Sigmoid colon (tissue), 7 donors: ENCODE results near the gene SEC16B. TPM values are rescaled to one million over a fixed set of nuclear protein-coding genes. Genes with fewer than 3 reads are reported as not detected.

ENCODE experiments used
- DNase-seq: peaks from one replicate; pipeline ENCODE4 v3.0.0-alpha.2; 2019
- H3K27ac ChIP-seq, 4 donors: fragments of 200-600 bp; sonication (generic); one replicate each; pipeline ENCODE4 v1.5.1; 2016 to 2019; ENCODE audit warnings: mild to moderate bottlenecking in 1 of 4
- H3K27me3 ChIP-seq, 3 donors: fragments of 200-600 bp; sonication (generic); one replicate each; pipeline ENCODE4 v1.5.1; 2019; ENCODE audit warnings: mild to moderate bottlenecking in 1 of 3
- H3K36me3 ChIP-seq, 4 donors: fragments of 200-600 bp; sonication (generic); one replicate each; pipeline ENCODE4 v1.5.1; 2016 to 2019
- H3K4me1 ChIP-seq, 4 donors: fragments of 200-600 bp; sonication (generic); one replicate each; pipeline ENCODE4 v1.5.1; 2017 to 2019
- H3K4me3 ChIP-seq, 4 donors: fragments of 200-600 bp; sonication (generic); one replicate each; pipeline ENCODE4 v1.5.1; 2017 to 2019; ENCODE audit warnings: mild to moderate bottlenecking in 2 of 4, moderate library complexity in 1 of 4
- H3K9me3 ChIP-seq, 4 donors: fragments of 200-600 bp in 3 of 4; sonication (generic) in 3 of 4; one replicate each; pipeline versions ENCODE4 v1.5.1 to v1.6.1; 2013 to 2019
- EP300 ChIP-seq, 4 donors: sonication (generic); formaldehyde crosslinking; IDR thresholded peaks; one replicate each; pipeline ENCODE4 v1.6.1; 2017; ENCODE audit warnings: antibody characterized with exemption in 4 of 4
- POLR2A ChIP-seq, 2 donors: fragments of 450-650 bp; IDR thresholded peaks; one replicate each; pipeline ENCODE4 v1.6.1; 2016; ENCODE audit warnings: antibody characterized with exemption in 2 of 2, mild to moderate bottlenecking in 2 of 2, moderate library complexity in 2 of 2
- POLR2AphosphoS5 ChIP-seq, 4 donors: sonication (generic); formaldehyde crosslinking; IDR thresholded peaks; one replicate each; pipeline ENCODE4 v1.6.1; 2017; ENCODE audit warnings: antibody characterized with exemption in 4 of 4
- WGBS, 2 donors: extraction: QIAGEN DNeasy Blood & Tissue Kit; methylation state at CpG; one replicate each; pipeline ENCODE4 v1.1.7; 2013; 5-methylcytosine and 5-hydroxymethylcytosine counted together
- intact Hi-C: fragments of 100-400 bp; cut with DNase I; formaldehyde crosslinking; loops from one replicate; pipeline ENCODE4 v1.15.1; 2023
- polyA plus RNA-seq, 3 donors: library from polyadenylated mRNA; stranded (reverse); fragments of 200-250 nt; gene quantifications; one replicate each; pipeline ENCODE4 v1.2.3, GENCODE V29; 2013
- total RNA-seq, 4 donors: library from RNA; depleted of rRNA; stranded (reverse); fragments of >200 nt; gene quantifications; one replicate each; pipeline ENCODE4 v1.1.0, GENCODE V29; 2016
- TF ChIP-seq, protein P1 (sequence below), 4 experiments: fragments of 450-650 bp in 3 of 4; fragments of 200-600 bp in 1 of 4; IDR thresholded peaks; one replicate each; pipeline ENCODE4 v1.5.1; 2016 to 2019; ENCODE audit warnings: antibody characterized with exemption in 4 of 4, mild to moderate bottlenecking in 3 of 4, moderate library complexity in 2 of 4
- donor health status: healthy with polysubstance abuse.
- donor health status: Bipolar disorder and iron deficiency.
- donor health status: healthy.

The SEC16B gene
- total and polyA plus RNA-seq, 7 donors, result 1.6 to 5.8 (median 3.4) TPM

DNA sequence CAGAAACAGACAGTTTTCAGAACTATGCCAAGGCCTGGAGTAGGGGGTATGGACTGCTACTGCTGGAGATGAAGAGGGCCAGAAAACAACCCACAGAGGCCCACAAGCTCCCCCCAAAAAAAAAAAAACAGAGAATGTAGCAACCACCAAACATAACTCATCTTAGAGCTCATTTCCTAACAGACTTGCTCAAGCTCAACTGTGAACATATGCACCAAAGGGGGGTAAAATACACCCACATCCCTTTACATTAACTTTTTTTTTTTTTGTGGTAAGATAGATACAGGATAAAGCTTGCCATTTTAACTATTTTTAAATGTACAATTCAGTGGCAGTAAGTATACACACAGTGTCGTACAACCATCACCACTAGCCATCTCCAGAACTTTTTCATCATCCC lies 36.0 kb downstream of the SEC16B start:
- H3K36me3 ChIP-seq, result peaks cover 0 to 37% (median 10%) of the 10 kb centered on the region in 4 donors
- WGBS, 2 donors, result 81 to 90% methylated on average over 1 of the region's 1 CpG
- no peak overlapping the region for H3K4me3 ChIP-seq
- no peaks in the 10 kb centered on the region for H3K9me3 ChIP-seq
- no peak for DNase-seq
- intact Hi-C loops, result no loop called here
- H3K27ac ChIP-seq, result no peak overlapping the region
- no peaks in the 10 kb centered on the region for H3K4me1 ChIP-seq
- TF ChIP-seq POLR2A (IDR thresholded peaks at IDR 0.05) (no peak), EP300 (IDR thresholded peaks at IDR 0.05) (no peak), POLR2AphosphoS5 (IDR thresholded peaks at IDR 0.05) (no peak)
- TF ChIP-seq, protein P1, sequence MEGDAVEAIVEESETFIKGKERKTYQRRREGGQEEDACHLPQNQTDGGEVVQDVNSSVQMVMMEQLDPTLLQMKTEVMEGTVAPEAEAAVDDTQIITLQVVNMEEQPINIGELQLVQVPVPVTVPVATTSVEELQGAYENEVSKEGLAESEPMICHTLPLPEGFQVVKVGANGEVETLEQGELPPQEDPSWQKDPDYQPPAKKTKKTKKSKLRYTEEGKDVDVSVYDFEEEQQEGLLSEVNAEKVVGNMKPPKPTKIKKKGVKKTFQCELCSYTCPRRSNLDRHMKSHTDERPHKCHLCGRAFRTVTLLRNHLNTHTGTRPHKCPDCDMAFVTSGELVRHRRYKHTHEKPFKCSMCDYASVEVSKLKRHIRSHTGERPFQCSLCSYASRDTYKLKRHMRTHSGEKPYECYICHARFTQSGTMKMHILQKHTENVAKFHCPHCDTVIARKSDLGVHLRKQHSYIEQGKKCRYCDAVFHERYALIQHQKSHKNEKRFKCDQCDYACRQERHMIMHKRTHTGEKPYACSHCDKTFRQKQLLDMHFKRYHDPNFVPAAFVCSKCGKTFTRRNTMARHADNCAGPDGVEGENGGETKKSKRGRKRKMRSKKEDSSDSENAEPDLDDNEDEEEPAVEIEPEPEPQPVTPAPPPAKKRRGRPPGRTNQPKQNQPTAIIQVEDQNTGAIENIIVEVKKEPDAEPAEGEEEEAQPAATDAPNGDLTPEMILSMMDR (IDR thresholded peaks at IDR 0.05), result no peak
- H3K27me3 ChIP-seq, result no peaks in the 10 kb centered on the region

DNA sequence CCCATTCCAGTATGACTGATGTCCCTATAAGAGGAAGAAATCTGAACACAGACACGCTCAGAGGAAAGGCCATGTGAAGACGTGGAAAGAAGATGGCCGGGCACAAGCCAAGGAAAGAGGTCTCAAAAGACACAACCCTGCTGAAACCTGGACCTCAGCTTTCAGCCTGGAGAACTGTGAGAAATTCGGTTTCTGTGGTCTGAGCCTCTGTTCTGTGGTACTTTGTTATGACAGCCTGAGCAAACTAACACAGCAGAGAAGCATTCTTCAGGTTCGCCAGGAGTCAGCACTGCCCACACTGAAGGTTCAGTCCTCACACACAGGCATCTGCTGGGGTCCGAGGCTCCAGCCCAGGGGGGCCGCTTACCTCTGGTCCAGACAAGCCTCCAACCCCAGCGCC lies 37.7 kb downstream of the SEC16B start:
- DNase-seq, result no peak
- peaks cover 0 to 35% (median 10%) of the 10 kb centered on the region in 4 donors for H3K36me3 ChIP-seq
- H3K27ac ChIP-seq, result no peak overlapping the region
- H3K27me3 ChIP-seq, result no peaks in the 10 kb centered on the region
- H3K9me3 ChIP-seq, result no peaks in the 10 kb centered on the region
- peaks cover 0 to 4% (median under 1%) of the 10 kb centered on the region in 4 donors for H3K4me1 ChIP-seq
- TF ChIP-seq EP300 (IDR thresholded peaks at IDR 0.05) (no peak), POLR2AphosphoS5 (IDR thresholded peaks at IDR 0.05) (no peak), POLR2A (IDR thresholded peaks at IDR 0.05) (no peak)
- TF ChIP-seq, protein P1 (IDR thresholded peaks at IDR 0.05), result no peak
- intact Hi-C loops, result no loop called here
- H3K4me3 ChIP-seq, result no peak overlapping the region
- 81 to 85% methylated on average over 8 of the region's 8 CpGs for WGBS, 2 donors

DNA sequence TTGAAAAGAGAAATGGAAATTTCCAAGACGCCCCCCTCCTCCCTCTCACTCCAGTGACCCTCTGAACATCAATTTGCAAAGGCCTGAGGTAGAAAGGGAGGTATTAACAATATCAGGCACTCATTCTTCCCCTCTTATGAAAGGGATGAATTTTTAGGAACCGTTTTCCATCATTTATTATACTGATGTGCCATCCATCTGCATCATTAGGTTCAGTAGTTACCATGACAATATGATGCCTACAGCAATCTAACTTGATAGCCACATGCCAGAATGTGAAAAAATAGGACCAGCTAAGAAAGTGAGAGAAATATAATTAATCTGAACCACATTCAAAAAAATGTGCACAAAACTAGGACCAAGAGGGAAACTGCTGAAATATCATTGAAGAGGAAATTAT lies 40.9 kb downstream of the SEC16B start:
- Histone ChIP-seq H3K4me1 (peaks cover 0 to 9% (median 4%) of the 10 kb centered on the region in 4 donors), H3K9me3 (no peaks in the 10 kb centered on the region), H3K27ac (no peak overlapping the region), H3K27me3 (no peaks in the 10 kb centered on the region), H3K36me3 (peaks cover 0 to 19% (median 7%) of the 10 kb centered on the region in 4 donors), H3K4me3 (no peak overlapping the region)
- intact Hi-C loops, result no loop called here
- no peak for DNase-seq
- WGBS, 2 donors, result 79 to 86% methylated on average over 2 of the region's 2 CpGs
- TF ChIP-seq, protein P1 (IDR thresholded peaks at IDR 0.05), result no peak
- TF ChIP-seq POLR2A (IDR thresholded peaks at IDR 0.05) (no peak), EP300 (IDR thresholded peaks at IDR 0.05) (no peak), POLR2AphosphoS5 (IDR thresholded peaks at IDR 0.05) (no peak)

DNA sequence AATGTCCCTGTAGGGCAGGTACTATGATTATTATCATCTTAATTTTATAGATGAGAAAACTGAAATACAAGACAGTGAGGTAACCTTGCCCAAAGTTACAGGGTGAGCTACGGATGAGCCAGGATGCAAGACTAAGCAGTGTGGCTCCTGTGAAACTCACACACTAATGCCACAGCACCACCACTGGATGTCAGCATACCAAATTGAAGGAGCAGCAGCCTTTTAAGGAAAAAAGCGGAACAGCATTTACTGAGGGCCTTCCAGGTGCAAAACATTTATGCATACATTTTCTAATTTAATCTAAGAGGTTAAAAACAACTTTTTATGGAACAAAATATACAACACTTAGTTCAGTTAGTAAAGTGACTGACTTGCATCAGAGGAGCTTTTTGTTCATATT lies 41.7 kb downstream of the SEC16B start:
- intact Hi-C loops, result no loop called here
- H3K27me3 ChIP-seq, result no peaks in the 10 kb centered on the region
- H3K4me1 ChIP-seq, result peaks cover 0 to 9% (median 4%) of the 10 kb centered on the region in 4 donors
- 86 to 96% methylated on average over 2 of the region's 2 CpGs for WGBS, 2 donors
- H3K4me3 ChIP-seq, result no peak overlapping the region
- no peak overlapping the region for H3K27ac ChIP-seq
- TF ChIP-seq, protein P1 (IDR thresholded peaks at IDR 0.05), result no peak
- TF ChIP-seq EP300 (IDR thresholded peaks at IDR 0.05) (no peak), POLR2A (IDR thresholded peaks at IDR 0.05) (no peak), POLR2AphosphoS5 (IDR thresholded peaks at IDR 0.05) (no peak)
- H3K9me3 ChIP-seq, result no peaks in the 10 kb centered on the region
- no peak for DNase-seq
- H3K36me3 ChIP-seq, result peaks cover 0 to 17% (median 7%) of the 10 kb centered on the region in 4 donors

DNA sequence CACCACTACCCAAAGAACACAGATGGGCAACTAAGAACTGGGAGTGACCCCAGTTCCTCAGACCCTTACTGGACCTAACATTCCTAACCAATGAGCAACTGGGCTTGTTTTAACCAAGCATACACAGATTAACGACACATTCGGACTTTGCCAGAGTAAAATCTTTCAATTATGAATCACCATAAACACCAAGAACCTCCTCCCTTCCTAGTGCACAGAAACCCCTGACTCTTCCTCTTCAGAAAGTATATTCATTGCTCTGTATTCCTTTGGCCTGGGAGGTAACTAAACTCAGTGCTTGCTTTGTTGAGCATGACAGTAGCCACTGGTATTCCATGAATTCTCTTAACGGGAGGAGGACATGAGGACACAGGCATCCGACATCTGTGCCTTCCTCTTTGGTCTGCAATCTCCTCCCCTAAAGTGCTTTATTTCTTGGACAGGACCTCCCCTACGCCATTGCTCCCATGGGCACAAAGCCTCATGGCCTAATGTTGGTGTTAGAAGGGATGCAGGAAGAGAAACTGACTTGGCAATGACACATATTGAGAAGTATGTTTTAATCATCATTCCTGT lies 42.7 kb downstream of the SEC16B start:
- Histone ChIP-seq H3K4me1 (peaks cover 0 to 9% (median 4%) of the 10 kb centered on the region in 4 donors), H3K9me3 (no peaks in the 10 kb centered on the region), H3K27ac (no peak overlapping the region), H3K27me3 (no peaks in the 10 kb centered on the region), H3K4me3 (no peak overlapping the region), H3K36me3 (peaks cover 0 to 6% (median 2%) of the 10 kb centered on the region in 4 donors)
- no peak for TF ChIP-seq POLR2A (IDR thresholded peaks at IDR 0.05)
- no peak for TF ChIP-seq EP300 (IDR thresholded peaks at IDR 0.05)
- TF ChIP-seq POLR2AphosphoS5 (IDR thresholded peaks at IDR 0.05), result no peak
- TF ChIP-seq, protein P1 (IDR thresholded peaks at IDR 0.05), result no peak
- WGBS, 2 donors, result 76 to 83% methylated on average over 5 of the region's 5 CpGs
- no peak for DNase-seq
- intact Hi-C loops, result no loop called here
